NCI-H526 treated with DMSO at 0.1 percent for 48 hours (cell line): ENCODE data around the gene OXT.
A peak's percentile ranks its signal among the peaks of the same experiment; 100 is the strongest.
"Not testable (repeated sequence)": the region's sequence is repeated elsewhere in the genome, so short reads cannot be mapped to it uniquely, and the experiment has no call there.

Experiments used
- DNase-seq: peaks from one replicate; lab custom pipeline; 2025; lab: John Stamatoyannopoulos, UW

The OXT gene

DNA sequence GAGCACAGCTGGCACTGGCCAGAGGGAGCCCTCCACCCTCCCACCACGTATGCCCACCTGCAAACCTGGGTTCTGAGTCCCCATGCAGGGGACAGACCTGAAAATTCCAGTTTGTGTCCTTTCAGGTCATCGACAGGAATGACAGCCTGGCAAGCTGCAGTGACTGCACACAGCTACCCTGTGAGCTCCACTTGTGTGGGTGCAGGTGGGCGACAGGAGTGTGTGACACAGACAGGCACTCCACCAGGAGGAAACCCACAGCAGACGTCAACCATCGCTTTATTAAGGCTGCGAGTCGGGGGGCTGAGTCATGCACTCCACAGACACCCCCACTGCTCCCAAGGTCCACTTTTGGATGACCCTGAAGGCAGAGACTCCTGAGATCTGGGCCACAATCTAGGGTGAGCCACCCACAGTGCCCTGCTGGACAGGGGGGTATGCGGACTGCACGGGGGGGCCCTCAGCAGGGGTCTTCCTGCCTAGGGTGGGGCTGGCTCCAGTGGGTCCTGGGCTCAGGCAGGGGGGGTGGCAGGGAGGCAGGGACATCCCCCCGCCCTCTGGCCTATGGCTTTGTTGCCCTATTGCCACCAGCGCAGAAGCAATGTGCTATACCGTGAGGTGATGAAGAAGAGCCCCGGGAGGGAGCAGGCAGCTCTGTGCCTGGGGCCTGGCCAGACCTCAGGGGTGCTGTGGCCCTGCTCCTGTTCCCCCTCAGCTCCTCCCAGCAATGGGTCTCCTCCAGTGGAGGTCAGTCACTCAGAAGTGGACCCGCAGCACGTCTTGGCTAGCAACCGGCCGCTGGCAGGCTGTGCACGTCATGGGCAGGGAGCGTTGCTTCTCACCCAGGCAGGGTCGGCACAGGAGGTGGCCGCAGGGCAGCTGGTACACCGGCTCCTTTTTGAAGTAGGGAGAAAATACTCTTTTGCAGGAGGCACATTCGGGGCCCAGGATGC is 38.2 kb downstream of the OXT start:
- DNase-seq, result no peak

DNA sequence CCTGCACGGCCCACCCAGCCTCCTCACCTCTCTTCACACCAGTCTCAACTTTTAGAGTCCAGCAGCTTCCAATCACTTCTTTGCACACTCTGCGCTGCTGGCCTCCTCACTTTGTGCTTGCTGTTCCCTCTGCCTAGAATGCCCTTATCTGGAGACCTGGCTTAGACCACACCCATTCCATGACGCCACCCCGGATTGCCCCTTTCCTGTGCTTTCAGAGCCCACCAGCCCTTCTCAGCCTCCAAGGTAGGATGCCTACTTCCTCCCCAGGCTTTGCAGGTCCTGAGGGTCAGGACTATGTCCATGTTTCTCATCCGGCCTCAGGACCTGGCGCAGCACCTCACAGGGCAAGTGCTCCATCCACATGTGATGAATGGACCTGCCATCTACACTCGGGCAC is 40.1 kb downstream of the OXT start:
- DNase-seq, result no peak

DNA sequence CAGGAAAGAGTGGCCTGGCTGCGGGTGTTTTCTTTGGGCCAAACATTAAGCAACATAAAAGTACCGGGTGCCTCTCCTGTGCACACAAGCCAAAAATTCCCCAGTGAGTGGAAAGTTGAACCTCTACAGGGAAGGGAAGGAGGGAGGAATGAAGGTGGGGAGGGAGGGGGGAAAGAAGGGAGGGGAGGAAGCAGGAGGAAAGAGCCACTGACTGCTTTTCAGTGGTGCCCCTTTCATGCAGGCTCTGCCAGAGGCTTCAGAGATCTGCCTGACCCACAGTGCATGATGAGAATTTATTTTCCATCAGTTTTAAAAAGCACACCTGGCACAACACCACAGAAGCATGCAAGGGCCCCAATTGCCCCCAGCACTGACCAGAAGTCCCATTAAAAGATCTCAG is 40.6 kb downstream of the OXT start:
- DNase-seq, result no peak

DNA sequence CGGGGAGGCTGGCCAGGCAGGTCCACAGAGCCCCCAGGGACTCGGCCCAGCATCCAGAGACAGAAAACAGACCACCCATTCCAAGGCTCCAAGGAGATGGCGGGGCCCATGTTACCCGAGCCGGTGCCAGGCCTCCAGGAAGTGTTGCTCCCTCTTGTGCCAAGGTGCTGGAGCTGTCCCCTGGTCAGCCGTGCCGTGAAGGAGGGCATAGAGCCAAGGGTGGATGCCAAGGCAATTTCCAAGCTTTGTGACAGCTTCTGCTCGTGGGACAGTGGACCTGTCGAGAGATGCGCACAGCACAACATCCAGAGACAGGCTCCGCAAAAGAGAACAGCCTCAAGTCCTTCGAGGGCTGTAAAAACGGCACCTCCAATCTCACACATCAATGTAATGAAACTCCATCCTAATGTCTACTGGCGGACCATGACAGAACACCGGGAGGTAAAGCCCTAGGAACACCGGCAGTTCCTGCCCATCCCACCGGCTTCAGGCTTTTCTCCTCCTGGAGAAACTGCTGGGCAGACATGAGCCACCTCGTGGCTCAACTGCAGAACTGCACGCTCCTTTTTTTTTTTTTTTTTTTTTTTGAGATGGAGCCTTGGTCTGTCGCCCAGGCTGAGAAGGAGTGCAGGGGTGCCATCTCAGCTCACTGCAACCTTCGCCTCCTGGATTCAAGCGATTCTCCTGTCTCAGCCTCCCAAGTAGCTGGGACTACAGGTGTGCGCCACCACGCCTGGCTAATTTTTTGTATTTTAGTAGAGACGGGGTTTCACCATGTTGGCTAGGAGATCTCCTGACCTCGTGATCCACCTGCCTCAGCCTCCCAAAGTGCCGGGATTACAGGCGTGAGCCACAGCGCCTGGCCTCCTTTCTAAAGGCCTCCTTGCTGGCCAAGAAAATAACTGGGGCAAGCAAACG is 44.0 kb downstream of the OXT start:
- DNase-seq, result peak; percentile 28

DNA sequence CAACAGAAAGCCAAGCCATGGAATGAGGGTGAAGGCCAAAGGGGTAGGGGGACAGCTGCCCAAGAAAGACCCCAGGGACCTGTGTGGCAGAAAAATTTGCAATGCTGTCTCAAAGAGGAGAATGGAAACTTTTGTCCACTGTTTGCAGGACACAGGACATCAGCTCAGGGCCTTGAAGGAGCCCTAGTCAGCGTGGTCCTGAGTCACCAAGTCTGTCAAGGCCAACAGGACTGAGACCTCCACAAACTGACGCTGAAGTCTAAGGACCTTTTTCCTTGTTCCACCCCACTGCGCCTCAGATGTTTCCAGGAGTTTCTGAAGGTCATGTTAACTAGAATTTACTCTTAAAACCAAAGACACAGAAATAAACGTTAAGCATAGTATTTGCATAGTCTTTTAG is 44.9 kb downstream of the OXT start:
- DNase-seq, result no peak

DNA sequence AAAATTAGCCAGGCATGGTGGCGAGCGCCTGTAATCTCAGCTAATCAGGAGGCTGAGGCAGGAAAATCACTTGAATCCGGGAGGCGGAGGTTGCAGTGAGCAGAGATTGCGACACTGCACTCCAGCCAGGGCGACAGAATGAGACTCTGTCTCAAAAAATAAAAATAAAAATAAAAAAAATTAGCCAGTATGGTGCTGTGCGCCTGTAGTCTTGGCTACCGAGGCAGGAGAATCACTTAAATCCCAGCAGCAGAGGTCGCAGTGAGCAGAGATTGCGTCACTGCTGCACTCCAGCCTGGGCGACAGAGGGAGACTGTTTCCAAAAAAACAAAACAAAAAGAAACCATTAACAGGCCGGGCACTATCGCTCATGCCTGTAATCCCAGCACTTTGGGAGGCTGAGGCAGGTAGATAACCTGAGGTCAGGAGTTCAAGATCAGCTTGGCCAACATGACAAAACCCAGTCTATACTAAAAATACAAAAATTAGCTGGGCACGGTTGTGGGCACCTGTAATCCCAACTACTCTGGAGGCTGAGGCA is 46.5 kb downstream of the OXT start:
- DNase-seq, result not testable (repeated sequence)

DNA sequence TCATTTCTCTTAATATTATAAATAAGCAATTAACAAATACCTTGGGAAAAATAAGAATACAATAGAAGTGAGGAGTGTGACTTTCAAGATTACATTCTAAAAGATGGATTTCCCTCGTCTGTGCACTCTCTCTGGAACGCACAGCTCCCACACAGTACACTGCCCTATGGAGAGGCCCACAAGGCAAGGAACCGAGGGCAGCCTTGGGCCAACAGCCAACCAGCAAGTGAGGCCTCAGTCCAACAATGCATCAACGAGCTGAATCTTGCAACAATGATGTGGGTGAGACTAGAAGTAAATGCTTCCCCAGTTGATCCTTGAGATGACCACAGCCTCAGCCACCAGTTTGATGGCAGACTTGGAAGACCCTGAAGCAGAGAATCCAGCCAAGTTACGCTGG is 47.6 kb downstream of the OXT start:
- DNase-seq, result no peak

DNA sequence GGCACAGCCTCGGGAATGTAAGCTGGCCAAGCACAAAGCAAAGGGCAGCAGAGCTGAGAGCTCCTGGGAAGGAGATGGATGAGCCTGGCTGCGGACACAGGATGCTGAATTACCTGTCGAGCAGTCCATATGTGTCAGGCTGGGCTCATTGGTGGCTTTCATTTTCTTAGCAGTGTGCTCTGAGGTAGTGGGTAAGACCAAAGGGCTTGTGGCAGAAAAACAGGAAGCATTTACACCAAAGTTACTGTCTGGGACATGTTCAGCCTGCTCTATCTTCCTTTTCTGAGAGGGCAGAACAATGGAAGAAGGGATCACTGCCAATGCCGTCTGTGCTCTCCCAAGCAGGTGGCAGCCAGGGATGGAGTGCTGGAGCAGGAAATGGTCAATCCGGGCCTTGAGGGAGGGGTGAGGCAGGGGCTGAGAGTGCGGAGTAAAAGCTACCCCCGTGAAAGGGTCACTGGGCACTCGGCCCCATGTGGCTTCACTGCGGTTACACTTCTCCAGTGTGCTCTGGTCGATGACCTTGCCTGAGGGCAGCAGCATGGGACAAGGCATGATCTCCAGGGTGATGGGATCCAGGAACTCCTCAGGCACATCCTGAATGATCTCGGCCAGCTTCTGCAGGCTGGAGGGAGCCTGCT is 50.0 kb downstream of the OXT start:
- DNase-seq, result no peak
